Measurements from ENCODE around the gene PIGT.

DNA sequence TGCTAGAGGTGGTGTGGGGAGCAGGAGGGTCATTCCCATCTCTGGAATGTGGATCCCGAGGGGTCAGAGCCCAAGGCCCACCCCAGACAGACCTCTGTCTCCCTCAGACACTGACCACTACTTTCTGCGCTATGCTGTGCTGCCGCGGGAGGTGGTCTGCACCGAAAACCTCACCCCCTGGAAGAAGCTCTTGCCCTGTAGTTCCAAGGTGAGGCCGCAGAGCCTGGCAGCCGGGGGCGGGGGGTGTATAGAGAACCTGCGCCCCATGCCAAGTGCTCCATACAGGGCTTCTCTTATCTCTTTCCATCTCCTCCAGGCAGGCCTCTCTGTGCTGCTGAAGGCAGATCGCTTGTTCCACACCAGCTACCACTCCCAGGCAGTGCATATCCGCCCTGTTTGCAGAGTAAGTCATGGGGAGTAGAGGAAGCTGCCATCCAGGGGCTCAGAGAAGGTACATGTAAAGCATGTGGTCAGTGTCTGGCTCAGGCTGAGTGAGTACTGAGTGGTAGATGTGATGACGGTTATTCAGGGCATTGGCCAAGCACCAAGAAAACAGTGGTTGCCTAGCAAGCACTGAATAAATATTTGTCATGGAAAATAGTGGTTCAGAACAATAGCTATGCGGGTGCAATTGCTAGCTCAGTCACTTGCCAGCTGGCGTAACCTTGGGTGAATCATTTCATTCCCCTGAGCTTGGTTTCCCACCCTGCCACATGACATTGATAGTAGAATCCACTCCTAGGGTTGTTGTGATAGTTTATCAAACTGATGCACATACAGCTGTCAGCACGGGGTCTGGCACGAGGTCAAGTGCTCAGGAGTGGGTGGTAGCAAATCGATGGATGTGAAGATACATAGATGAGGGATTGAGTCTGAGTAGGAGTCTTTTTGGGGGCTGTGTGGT lies 3.5 kb downstream of the PIGT start:
- TF ChIP-seq, protein P1, sequence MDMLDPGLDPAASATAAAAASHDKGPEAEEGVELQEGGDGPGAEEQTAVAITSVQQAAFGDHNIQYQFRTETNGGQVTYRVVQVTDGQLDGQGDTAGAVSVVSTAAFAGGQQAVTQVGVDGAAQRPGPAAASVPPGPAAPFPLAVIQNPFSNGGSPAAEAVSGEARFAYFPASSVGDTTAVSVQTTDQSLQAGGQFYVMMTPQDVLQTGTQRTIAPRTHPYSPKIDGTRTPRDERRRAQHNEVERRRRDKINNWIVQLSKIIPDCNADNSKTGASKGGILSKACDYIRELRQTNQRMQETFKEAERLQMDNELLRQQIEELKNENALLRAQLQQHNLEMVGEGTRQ (IDR thresholded peaks at IDR 0.05; ENCODE audit: low read depth, low read length): peak; percentile 46
- TF ChIP-seq, protein P2, sequence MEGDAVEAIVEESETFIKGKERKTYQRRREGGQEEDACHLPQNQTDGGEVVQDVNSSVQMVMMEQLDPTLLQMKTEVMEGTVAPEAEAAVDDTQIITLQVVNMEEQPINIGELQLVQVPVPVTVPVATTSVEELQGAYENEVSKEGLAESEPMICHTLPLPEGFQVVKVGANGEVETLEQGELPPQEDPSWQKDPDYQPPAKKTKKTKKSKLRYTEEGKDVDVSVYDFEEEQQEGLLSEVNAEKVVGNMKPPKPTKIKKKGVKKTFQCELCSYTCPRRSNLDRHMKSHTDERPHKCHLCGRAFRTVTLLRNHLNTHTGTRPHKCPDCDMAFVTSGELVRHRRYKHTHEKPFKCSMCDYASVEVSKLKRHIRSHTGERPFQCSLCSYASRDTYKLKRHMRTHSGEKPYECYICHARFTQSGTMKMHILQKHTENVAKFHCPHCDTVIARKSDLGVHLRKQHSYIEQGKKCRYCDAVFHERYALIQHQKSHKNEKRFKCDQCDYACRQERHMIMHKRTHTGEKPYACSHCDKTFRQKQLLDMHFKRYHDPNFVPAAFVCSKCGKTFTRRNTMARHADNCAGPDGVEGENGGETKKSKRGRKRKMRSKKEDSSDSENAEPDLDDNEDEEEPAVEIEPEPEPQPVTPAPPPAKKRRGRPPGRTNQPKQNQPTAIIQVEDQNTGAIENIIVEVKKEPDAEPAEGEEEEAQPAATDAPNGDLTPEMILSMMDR (conservative IDR thresholded peaks at IDR 0.05; ENCODE audit: low read depth, low read length): no peak

All from IMR-90 (cell line).